ENCODE data around the gene PHF23. TPM values are rescaled to one million over a fixed set of nuclear protein-coding genes. Genes with fewer than 3 reads are reported as not detected.

The PHF23 gene
- polyA plus RNA-seq (2013), result 18.2 TPM

DNA sequence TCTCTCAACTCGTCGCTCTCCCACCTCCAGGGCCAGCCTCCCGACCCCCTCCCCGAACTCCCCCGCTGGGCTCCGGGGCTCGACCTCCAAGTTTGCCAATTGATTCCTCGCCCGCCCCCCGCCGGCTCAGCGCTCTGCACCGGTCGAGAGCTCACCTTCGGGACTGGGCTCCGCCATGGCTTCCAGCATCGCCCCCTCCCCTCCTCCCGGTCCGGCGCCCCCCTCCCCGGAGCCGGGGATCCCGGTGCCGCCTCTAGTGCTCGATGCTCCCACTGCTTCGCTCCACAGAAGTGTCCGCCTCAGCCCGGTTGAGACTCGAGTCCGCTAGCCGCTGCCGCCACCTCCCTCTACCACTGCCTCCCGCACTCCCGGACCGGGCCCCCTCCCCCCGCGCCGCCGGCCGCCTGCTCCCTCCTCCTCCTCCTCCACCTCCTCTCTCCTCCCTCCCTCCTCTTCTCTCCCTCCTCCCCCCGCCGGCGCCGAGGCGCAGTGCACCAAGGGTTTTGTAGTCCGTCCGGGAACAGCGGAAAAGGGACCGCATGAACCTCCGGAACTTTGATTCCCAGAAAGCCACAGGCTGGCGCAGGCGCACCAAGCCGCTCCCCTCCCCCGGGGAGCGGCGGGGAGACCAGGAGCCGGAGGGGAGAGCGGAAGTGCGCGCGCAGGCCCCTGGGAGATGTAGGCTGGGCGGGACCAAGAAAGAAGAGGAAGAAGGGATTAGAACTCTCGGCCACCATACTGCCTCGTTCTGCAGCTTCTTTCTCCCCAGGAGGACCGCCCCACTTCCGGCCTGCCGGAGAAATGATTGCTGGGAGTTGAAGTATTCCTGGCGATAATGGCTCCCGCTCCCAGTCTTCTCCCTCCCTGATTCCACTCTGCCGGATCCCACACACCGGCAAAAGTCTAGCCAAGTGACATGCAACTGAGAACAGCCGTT is at the start of gene PHF23:
Gene PHF23 (minus strand): TSS at position 367 of the 937 bp plus-strand sequence. CDS start 178 bp downstream, at position 189.
- Histone ChIP-seq H3K4me1 (ENCODE audit: control extremely low read depth in 1 of 4, control insufficient read depth in 4 of 4, insufficient read depth in 4 of 4, low read length in 3 of 4) (peaks cover 20 to 65% (median 51%) of the 10 kb centered on the region in 4 experiments), H3K9me3 (ENCODE audit: control extremely low read depth in 1 of 5, control insufficient read depth in 4 of 5, insufficient read depth in 2 of 5, low read depth in 1 of 5, low read length in 4 of 5) (no peaks in the 10 kb centered on the region), H3K4me3 (ENCODE audit: control insufficient read depth in 1 of 7, extremely low read depth in 1 of 7, insufficient read depth in 4 of 7, low read depth in 2 of 7, low read length in 6 of 7) (peak within 1 kb of the TSS; percentile 89 to 98 (median 96)), H3K27ac (ENCODE audit: insufficient read depth in 1 of 2, low read depth in 1 of 2, low read length in 2 of 2, poor library complexity in 1 of 2, severe bottlenecking in 2 of 2) (peak within 1 kb of the TSS; percentile 75 to 98), H3K27me3 (replicated peaks in 2 of 5; ENCODE audit: control insufficient read depth in 4 of 5, insufficient read depth in 5 of 5, low read length in 4 of 5) (no peaks in the 10 kb centered on the region), H3K36me3 (ENCODE audit: control insufficient read depth in 4 of 4, insufficient read depth in 4 of 4, low read length in 3 of 4) (peaks cover 3 to 53% (median 17%) of the 10 kb centered on the region in 4 experiments)
- ChIA-PET POLR2A (interaction anchor here (0.7 to 3.9 kb wide), 4 partner anchors 12 to 62 kb away, joined by 3 to 21 read pairs (median 6); partner anchors contain the start of genes ACADVL, CTDNEP1 and DLG4), CTCF (interaction anchor here (1.4 to 3.9 kb wide), 4 partner anchors 11 to 57 kb away, joined by 4 to 31 read pairs (median 6); partner anchors contain the start of gene CTDNEP1)
- 0% methylated on average over 41 of the region's 72 CpGs for WGBS (ENCODE audit: insufficient coverage)
- peak; percentile 98 to 99 (median 98) for DNase-seq

DNA sequence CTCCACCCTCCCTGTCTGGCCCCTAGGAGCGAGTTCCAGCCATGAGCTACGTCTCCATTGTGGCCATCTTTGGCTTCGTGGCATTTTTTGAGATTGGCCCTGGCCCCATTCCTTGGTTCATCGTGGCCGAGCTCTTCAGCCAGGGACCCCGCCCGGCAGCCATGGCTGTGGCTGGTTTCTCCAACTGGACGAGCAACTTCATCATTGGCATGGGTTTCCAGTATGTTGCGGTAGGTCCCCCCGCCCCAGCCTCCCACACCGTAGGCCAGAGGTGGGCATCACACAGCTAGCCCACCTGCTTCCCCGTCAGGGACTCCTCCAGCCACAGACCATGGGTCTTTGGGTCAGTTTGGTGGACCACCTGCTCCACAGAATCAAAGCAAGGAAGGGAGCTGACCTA is 46.4 kb upstream of the PHF23 start:
- no peak overlapping the region for H3K27ac ChIP-seq (ENCODE audit: insufficient read depth in 1 of 2, low read depth in 1 of 2, low read length in 2 of 2, poor library complexity in 1 of 2, severe bottlenecking in 2 of 2)
- H3K36me3 ChIP-seq (ENCODE audit: control insufficient read depth in 4 of 4, insufficient read depth in 4 of 4, low read length in 3 of 4), result peaks cover 0 to 5% (median 0%) of the 10 kb centered on the region in 4 experiments
- H3K27me3 ChIP-seq (replicated peaks in 2 of 5; ENCODE audit: control insufficient read depth in 4 of 5, insufficient read depth in 5 of 5, low read length in 4 of 5), result peaks cover 0 to 2% (median 0%) of the 10 kb centered on the region in 5 experiments
- CTCF ChIA-PET, result interaction anchor here (1.8 to 6.5 kb wide), 4 partner anchors 6 to 63 kb away, joined by 5 to 46 read pairs (median 26); no protein-coding TSS in a partner anchor
- POLR2A ChIA-PET, result no interaction called here
- 94% methylated on average over 12 of the region's 12 CpGs for WGBS (ENCODE audit: insufficient coverage)
- DNase-seq, result no peak
- H3K9me3 ChIP-seq (ENCODE audit: control extremely low read depth in 1 of 5, control insufficient read depth in 4 of 5, insufficient read depth in 2 of 5, low read depth in 1 of 5, low read length in 4 of 5), result no peaks in the 10 kb centered on the region
- H3K4me1 ChIP-seq (ENCODE audit: control extremely low read depth in 1 of 4, control insufficient read depth in 4 of 4, insufficient read depth in 4 of 4, low read length in 3 of 4), result peaks cover 0 to 42% (median 38%) of the 10 kb centered on the region in 4 experiments
- H3K4me3 ChIP-seq (ENCODE audit: control insufficient read depth in 1 of 7, extremely low read depth in 1 of 7, insufficient read depth in 4 of 7, low read depth in 2 of 7, low read length in 6 of 7), result no peak overlapping the region

DNA sequence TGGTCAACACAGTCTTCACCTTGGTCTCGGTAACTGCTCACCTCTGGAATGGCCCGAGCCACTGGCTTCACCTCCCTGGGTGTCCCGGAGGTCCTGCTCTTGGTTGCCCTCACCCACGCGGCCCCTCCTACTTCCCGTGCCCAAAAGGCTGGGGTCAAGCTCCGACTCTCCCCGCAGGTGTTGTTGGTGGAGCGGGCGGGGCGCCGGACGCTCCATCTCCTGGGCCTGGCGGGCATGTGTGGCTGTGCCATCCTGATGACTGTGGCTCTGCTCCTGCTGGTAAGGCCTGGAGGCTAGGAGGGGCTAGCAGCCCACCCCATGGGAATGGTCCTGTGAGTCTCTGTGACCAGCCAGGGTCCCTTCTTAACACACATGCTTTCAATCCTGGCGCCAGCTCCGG is 45.7 kb upstream of the PHF23 start:
- CTCF ChIA-PET, result interaction anchor here (1.0 to 6.5 kb wide), 6 partner anchors 7 to 62 kb away, joined by 3 to 46 read pairs (median 6); partner anchors contain the start of gene ACAP1
- no peaks in the 10 kb centered on the region for H3K27me3 ChIP-seq (replicated peaks in 2 of 5; ENCODE audit: control insufficient read depth in 4 of 5, insufficient read depth in 5 of 5, low read length in 4 of 5)
- WGBS (ENCODE audit: insufficient coverage), result 95% methylated on average over 9 of the region's 16 CpGs
- peaks cover 0 to 5% (median 0%) of the 10 kb centered on the region in 4 experiments for H3K36me3 ChIP-seq (ENCODE audit: control insufficient read depth in 4 of 4, insufficient read depth in 4 of 4, low read length in 3 of 4)
- no peaks in the 10 kb centered on the region for H3K9me3 ChIP-seq (ENCODE audit: control extremely low read depth in 1 of 5, control insufficient read depth in 4 of 5, insufficient read depth in 2 of 5, low read depth in 1 of 5, low read length in 4 of 5)
- no peak overlapping the region for H3K4me3 ChIP-seq (ENCODE audit: control insufficient read depth in 1 of 7, extremely low read depth in 1 of 7, insufficient read depth in 4 of 7, low read depth in 2 of 7, low read length in 6 of 7)
- no peak for DNase-seq
- POLR2A ChIA-PET, result no interaction called here
- peaks cover 0 to 47% (median 41%) of the 10 kb centered on the region in 4 experiments for H3K4me1 ChIP-seq (ENCODE audit: control extremely low read depth in 1 of 4, control insufficient read depth in 4 of 4, insufficient read depth in 4 of 4, low read length in 3 of 4)
- no peak overlapping the region for H3K27ac ChIP-seq (ENCODE audit: insufficient read depth in 1 of 2, low read depth in 1 of 2, low read length in 2 of 2, poor library complexity in 1 of 2, severe bottlenecking in 2 of 2)

- peak in 1 of 3 donors; percentile 20 for DNase-seq
- Histone ChIP-seq H3K9me3 (ENCODE audit: control extremely low read depth in 1 of 5, control insufficient read depth in 4 of 5, insufficient read depth in 2 of 5, low read depth in 1 of 5, low read length in 4 of 5) (no peaks in the 10 kb centered on the region), H3K4me3 (ENCODE audit: control insufficient read depth in 1 of 7, extremely low read depth in 1 of 7, insufficient read depth in 4 of 7, low read depth in 2 of 7, low read length in 6 of 7) (no peak overlapping the region), H3K27me3 (replicated peaks in 2 of 5; ENCODE audit: control insufficient read depth in 4 of 5, insufficient read depth in 5 of 5, low read length in 4 of 5) (no peaks in the 10 kb centered on the region), H3K36me3 (ENCODE audit: control insufficient read depth in 4 of 4, insufficient read depth in 4 of 4, low read length in 3 of 4) (peaks cover 0 to 5% (median 0%) of the 10 kb centered on the region in 4 experiments), H3K27ac (ENCODE audit: insufficient read depth in 1 of 2, low read depth in 1 of 2, low read length in 2 of 2, poor library complexity in 1 of 2, severe bottlenecking in 2 of 2) (no peak overlapping the region), H3K4me1 (ENCODE audit: control extremely low read depth in 1 of 4, control insufficient read depth in 4 of 4, insufficient read depth in 4 of 4, low read length in 3 of 4) (peaks cover 0 to 47% (median 41%) of the 10 kb centered on the region in 4 experiments)
- POLR2A ChIA-PET, result no interaction called here
- CTCF ChIA-PET, result interaction anchor here (0.8 to 6.5 kb wide), 6 partner anchors 8 to 53 kb away, joined by 3 to 65 read pairs (median 24); partner anchors contain the start of gene ACAP1
- 80% methylated on average over 9 of the region's 18 CpGs for WGBS (ENCODE audit: insufficient coverage)
These were observed 44.4 kb upstream of the PHF23 start for GRCh38 chr17:7283471-7284216.

- Histone ChIP-seq H3K27ac (ENCODE audit: insufficient read depth in 1 of 2, low read depth in 1 of 2, low read length in 2 of 2, poor library complexity in 1 of 2, severe bottlenecking in 2 of 2) (no peak overlapping the region), H3K27me3 (replicated peaks in 2 of 5; ENCODE audit: control insufficient read depth in 4 of 5, insufficient read depth in 5 of 5, low read length in 4 of 5) (no peaks in the 10 kb centered on the region), H3K9me3 (ENCODE audit: control extremely low read depth in 1 of 5, control insufficient read depth in 4 of 5, insufficient read depth in 2 of 5, low read depth in 1 of 5, low read length in 4 of 5) (no peaks in the 10 kb centered on the region), H3K36me3 (ENCODE audit: control insufficient read depth in 4 of 4, insufficient read depth in 4 of 4, low read length in 3 of 4) (peaks cover 0 to 5% (median 0%) of the 10 kb centered on the region in 4 experiments), H3K4me3 (ENCODE audit: control insufficient read depth in 1 of 7, extremely low read depth in 1 of 7, insufficient read depth in 4 of 7, low read depth in 2 of 7, low read length in 6 of 7) (peak overlapping the region in 4 of 7 experiments; percentile 62 to 73 (median 68)), H3K4me1 (ENCODE audit: control extremely low read depth in 1 of 4, control insufficient read depth in 4 of 4, insufficient read depth in 4 of 4, low read length in 3 of 4) (peaks cover 0 to 47% (median 41%) of the 10 kb centered on the region in 4 experiments)
- ChIA-PET CTCF (interaction anchor here (0.8 to 6.5 kb wide), 5 partner anchors 9 to 54 kb away, joined by 3 to 65 read pairs (median 3); no protein-coding TSS in a partner anchor), POLR2A (no interaction called here)
- peak in 2 of 3 donors; percentile 66 to 78 for DNase-seq
- WGBS (ENCODE audit: insufficient coverage), result 59% methylated on average over 5 of the region's 6 CpGs
These were observed 43.6 kb upstream of the PHF23 start for GRCh38 chr17:7282752-7283321.

DNA sequence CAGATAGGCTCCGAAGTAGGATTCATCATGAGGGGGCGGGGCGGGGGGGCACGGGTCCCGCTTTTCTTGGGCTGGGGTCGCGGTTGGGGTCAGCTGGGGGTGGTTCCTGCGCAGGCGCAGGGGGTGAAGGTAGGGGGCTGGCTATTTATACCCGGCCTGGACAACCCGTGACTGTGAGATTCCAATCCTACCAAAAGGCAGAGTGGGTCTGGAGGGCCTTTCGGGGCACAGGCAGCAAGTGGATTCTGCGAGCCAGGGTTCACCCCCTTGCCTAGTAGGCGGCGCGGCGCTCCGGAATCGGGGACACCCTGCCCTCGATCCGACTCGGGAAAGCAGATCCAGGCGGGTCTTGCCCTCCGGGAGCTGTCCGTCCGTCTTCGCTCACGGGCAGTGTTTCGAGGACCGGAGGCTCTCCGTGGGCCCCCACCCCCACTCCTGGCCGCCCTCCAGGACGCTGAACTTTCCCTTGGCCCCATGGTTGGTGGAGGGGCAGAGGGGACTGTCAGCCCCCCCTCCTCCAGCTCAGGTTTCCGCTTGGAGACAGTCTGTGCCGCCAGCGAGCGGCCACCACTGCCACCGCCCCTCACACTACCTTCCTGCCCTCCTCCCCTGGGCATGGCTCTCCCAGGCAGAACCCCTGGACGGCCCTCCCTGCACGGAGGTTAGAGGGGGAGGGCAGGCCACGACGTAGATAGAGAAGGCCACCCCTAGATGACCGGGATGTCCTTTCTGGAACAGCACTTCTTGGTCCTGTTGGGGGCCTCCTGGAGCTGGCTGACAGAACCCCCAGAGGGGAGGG is 42.9 kb upstream of the PHF23 start:
- H3K4me3 ChIP-seq (ENCODE audit: control insufficient read depth in 1 of 7, extremely low read depth in 1 of 7, insufficient read depth in 4 of 7, low read depth in 2 of 7, low read length in 6 of 7), result peak overlapping the region in 6 of 7 experiments; percentile 9 to 73 (median 63)
- H3K4me1 ChIP-seq (ENCODE audit: control extremely low read depth in 1 of 4, control insufficient read depth in 4 of 4, insufficient read depth in 4 of 4, low read length in 3 of 4), result peaks cover 0 to 45% (median 41%) of the 10 kb centered on the region in 4 experiments
- CTCF ChIA-PET, result interaction anchor here (1.0 to 6.5 kb wide), 5 partner anchors 10 to 66 kb away, joined by 3 to 65 read pairs (median 9); no protein-coding TSS in a partner anchor
- H3K9me3 ChIP-seq (ENCODE audit: control extremely low read depth in 1 of 5, control insufficient read depth in 4 of 5, insufficient read depth in 2 of 5, low read depth in 1 of 5, low read length in 4 of 5), result no peaks in the 10 kb centered on the region
- peak in 2 of 3 donors; percentile 37 to 52 for DNase-seq
- no peak overlapping the region for H3K27ac ChIP-seq (ENCODE audit: insufficient read depth in 1 of 2, low read depth in 1 of 2, low read length in 2 of 2, poor library complexity in 1 of 2, severe bottlenecking in 2 of 2)
- 1% methylated on average over 29 of the region's 43 CpGs for WGBS (ENCODE audit: insufficient coverage)
- POLR2A ChIA-PET, result interaction anchor here (0.6 kb wide), 1 partner anchor 9 kb away, joined by 3 read pairs; no protein-coding TSS in a partner anchor
- H3K36me3 ChIP-seq (ENCODE audit: control insufficient read depth in 4 of 4, insufficient read depth in 4 of 4, low read length in 3 of 4), result peaks cover 0 to 5% (median 0%) of the 10 kb centered on the region in 4 experiments
- H3K27me3 ChIP-seq (replicated peaks in 2 of 5; ENCODE audit: control insufficient read depth in 4 of 5, insufficient read depth in 5 of 5, low read length in 4 of 5), result no peaks in the 10 kb centered on the region
